ENCODE measurements around the gene GGACT.
"Not testable (repeated sequence)": the region's sequence is repeated elsewhere in the genome, so short reads cannot be mapped to it uniquely, and the experiment has no call there.

GGACT gene

GRCh38 chr13:100600915-100601314 lies 12.3 kb upstream of the GGACT start:
- DNase-seq: no peak

- no peak for DNase-seq
Observed at GRCh38 chr13:100600461-100600860, 11.9 kb upstream of the GGACT start.

GRCh38 chr13:100597253-100597652 lies 8.7 kb upstream of the GGACT start:
- no peak for DNase-seq

DNA sequence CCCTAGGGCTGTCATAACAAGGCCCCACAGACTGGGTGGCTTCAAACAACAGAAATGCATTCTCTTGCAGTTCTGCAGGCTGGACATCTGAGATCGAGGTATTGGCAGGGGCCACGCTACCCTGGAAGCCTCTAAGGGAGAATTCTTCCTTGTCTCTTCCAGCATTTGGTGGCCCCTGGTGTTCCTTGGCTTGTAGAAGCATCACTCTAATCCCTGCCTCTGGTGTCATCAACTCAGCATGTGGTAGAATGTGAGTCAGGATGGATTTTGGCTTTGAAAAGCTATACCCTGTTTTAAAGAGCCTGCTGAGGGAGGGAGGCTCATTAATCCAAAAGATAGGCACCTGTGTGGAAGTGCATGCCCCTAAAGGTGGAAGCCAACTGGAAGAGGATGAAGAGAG lies 7.9 kb upstream of the GGACT start:
- no peak for DNase-seq

GRCh38 chr13:100594731-100595130 lies 6.1 kb upstream of the GGACT start:
- no peak for DNase-seq

DNA sequence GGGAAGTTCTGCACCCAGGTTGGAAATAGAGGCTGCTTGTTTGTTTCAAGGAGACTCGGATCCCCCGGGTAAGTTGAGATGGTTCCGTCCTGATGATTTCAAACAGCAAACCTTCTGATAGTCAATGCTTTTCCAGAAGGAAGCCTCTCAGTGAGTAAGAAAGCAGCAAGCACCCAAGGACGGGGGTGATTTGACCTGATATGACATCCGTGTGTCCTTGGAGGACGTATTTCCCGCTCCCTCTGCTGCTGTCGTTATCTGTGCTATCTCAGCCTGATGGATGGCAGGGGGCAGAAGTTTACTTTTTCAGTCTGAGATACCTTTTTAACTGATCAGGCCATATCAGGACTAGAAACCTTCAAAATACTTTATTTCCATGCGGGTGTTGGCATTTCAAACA lies 5.7 kb upstream of the GGACT start:
- no peak for DNase-seq

- DNase-seq: no peak
Observed at GRCh38 chr13:100589178-100589725, 663 bp upstream of the GGACT start.

GRCh38 chr13:100584896-100585295 lies 3.7 kb downstream of the GGACT start:
- DNase-seq: no peak

GRCh38 chr13:100581504-100581903 lies 7.1 kb downstream of the GGACT start:
- no peak for DNase-seq

GRCh38 chr13:100581030-100581429 lies 7.6 kb downstream of the GGACT start:
- DNase-seq: no peak

DNA sequence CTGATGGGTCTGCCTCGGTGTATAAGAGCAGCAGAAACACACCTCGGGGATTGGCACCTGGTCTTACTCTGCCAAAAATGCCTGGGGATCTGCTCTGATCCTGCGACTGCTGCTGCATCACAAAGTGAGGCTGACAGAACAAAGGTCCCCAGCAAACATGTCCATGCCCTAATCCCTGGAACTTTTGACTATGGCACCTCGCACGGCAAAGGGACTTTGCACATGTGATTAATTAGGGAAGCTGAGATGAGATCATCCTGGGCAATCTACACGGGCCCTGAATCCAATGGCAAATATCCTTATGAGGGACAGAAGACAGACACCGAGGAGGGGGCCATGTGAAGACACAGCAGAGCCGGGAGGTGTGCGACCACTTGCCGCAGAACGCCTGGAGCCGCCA lies 8.5 kb downstream of the GGACT start:
- no peak for DNase-seq

GRCh38 chr13:100577239-100577638 lies 11.3 kb downstream of the GGACT start:
- DNase-seq: not testable (repeated sequence)

DNA sequence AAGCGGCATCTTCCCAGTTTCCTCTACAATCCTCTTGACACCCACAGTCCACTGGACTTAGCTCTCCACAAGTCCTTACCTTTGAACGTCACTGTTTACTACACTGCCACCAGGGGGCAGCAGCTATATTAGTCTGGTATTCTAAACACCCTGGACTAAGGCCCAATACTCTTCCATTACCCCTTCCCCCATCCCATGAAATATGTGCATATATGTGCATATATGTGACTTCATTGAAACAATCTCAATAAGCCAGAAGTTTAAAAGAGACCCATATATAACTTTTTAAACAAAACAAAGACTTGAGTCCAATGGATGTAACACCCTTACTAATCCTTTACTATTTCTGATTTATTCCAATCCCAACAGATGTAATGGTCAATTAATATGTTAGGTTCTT lies 15.5 kb downstream of the GGACT start:
- peak; percentile 87 for DNase-seq

GRCh38 chr13:100566543-100566942 lies 22.0 kb downstream of the GGACT start:
- DNase-seq: no peak

DNA sequence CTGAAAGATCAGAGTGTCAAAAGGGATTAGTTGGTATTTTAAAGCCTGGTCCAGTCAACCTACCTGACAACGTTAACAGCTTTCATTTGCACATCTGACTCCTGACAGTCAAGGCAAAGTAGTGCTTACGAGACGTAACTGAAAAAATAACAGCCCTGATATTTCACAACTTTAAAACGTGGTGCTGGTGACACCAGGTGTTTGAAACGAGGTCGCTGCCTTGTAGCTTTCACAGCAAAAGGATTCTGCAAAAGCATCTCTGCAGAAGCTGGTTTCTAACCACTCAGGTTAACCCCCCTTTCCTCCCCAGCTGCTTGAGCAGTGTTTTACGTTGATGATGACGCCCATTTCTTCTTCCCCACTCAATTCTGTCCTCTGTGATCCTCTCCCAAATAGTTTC lies 23.3 kb downstream of the GGACT start:
- DNase-seq: no peak

- no peak for DNase-seq
Observed at GRCh38 chr13:100564444-100565223, 24.0 kb downstream of the GGACT start.

- DNase-seq: no peak
Observed at GRCh38 chr13:100563779-100564178, 24.8 kb downstream of the GGACT start.

DNA sequence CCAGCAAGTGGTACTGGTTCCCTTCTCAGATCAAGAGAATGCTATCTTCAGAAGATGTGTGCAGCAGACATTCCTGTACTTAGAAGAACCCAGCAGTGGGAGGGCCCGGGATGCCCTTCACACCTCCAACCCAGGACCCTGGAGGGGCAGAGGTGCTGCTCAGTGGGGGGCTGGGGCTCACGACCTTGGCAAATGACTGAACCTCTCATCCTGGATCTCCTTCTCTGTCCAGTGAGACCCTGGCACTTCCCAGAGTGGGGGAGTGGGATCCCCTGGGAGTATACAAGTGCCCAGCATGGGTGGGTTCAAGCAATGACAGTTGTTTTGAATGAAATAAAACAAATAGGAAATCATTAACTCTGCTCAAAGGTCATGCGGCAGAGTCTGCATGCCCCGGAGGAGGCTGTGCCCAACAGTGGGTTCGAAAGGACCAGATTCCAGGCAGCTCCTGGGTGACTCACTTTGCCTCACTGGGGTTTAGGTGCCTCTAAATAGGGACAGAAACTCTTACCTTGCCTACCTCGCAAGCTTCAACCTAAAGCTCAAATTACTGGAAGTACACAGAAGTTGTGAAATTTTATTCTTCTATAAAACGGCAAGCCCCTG lies 26.9 kb downstream of the GGACT start:
- DNase-seq: no peak

DNA sequence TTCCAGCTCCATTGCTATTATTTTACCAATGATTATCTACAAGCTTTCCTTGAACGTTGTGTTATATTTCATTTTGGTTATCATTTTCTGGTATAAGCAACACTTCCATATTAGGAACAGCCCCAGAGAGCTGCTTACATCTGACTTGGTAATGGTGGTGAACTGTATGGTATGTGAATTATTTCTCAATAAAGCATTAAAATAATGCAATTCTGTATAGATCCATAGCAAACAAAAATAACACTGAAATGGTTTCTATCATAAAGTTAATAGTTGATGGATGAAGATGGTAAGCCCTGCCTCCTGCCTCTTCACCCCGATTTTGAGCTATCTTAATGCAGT lies 27.5 kb downstream of the GGACT start:
- DNase-seq: no peak

- no peak for DNase-seq
Observed at GRCh38 chr13:100560498-100561157, 28.0 kb downstream of the GGACT start.

- DNase-seq: no peak
Observed at GRCh38 chr13:100559886-100560285, 28.7 kb downstream of the GGACT start.

- no peak for DNase-seq
Observed at GRCh38 chr13:100552755-100553154, 35.8 kb downstream of the GGACT start.

GRCh38 chr13:100549316-100549715 lies 39.3 kb downstream of the GGACT start:
- DNase-seq: no peak

DNA sequence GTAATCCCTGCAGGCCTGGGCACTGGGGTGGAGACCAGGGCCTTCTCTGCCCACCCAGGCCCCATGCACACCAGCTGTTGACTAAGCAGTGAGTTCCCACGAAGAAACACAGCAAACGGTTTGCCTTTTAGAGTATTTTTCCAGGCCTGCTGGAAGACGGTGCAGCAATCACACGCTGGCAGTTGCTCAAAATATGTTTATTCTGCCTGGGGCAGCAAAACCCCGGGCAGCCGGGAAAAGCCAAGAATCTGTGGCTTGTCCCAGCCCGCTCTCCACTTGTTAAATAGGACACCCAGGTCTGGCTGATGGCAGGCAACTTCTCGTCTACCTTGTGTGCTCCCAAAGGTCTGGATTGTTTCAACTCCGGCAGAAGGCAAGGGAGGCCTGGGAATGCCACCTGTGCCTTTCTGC lies 40.8 kb downstream of the GGACT start:
- DNase-seq: no peak
